ENCODE data around the gene TMEM131.
"Not testable (repeated sequence)": the region's sequence is repeated elsewhere in the genome, so short reads cannot be mapped to it uniquely, and the experiment has no call there.

The TMEM131 gene

DNA sequence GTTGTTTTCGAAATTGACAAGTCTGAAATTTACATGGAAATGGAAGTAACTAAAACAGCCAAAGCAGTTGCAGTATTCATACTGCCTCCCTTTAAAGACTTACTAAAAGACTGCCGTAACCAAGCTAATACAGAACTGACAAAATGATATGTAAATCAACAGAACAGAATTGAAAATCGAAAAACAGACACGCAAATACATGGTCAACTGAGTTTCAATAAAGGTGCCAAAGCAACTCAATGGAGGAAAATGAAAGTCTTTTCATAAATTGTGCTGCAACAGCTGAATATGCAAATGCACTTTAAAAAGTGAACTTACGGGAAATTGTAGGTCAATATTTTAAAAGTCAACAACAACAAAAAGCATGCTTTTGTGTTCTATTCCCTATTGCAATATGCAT is 34.2 kb downstream of the TMEM131 start:
- no peaks in the 10 kb centered on the region for H3K27me3 ChIP-seq (ENCODE audit: insufficient read depth, poor library complexity, severe bottlenecking)
- no peak overlapping the region for H3K4me3 ChIP-seq (replicated peaks; ENCODE audit: insufficient read depth, low read length)
- no peak for DNase-seq (ENCODE audit: low read depth in 1 of 2, low spot score in 1 of 2)
- no peak overlapping the region for H3K27ac ChIP-seq (replicated peaks)
- TF ChIP-seq POLR2AphosphoS5 (IDR thresholded peaks at IDR 0.05; ENCODE audit: low read depth), result no peak
- no peak for TF ChIP-seq GABPA (IDR thresholded peaks at IDR 0.05; ENCODE audit: low read depth)
- TF ChIP-seq, protein P1, sequence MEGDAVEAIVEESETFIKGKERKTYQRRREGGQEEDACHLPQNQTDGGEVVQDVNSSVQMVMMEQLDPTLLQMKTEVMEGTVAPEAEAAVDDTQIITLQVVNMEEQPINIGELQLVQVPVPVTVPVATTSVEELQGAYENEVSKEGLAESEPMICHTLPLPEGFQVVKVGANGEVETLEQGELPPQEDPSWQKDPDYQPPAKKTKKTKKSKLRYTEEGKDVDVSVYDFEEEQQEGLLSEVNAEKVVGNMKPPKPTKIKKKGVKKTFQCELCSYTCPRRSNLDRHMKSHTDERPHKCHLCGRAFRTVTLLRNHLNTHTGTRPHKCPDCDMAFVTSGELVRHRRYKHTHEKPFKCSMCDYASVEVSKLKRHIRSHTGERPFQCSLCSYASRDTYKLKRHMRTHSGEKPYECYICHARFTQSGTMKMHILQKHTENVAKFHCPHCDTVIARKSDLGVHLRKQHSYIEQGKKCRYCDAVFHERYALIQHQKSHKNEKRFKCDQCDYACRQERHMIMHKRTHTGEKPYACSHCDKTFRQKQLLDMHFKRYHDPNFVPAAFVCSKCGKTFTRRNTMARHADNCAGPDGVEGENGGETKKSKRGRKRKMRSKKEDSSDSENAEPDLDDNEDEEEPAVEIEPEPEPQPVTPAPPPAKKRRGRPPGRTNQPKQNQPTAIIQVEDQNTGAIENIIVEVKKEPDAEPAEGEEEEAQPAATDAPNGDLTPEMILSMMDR (IDR thresholded peaks at IDR 0.05; ENCODE audit: insufficient read depth, low read length), result no peak

DNA sequence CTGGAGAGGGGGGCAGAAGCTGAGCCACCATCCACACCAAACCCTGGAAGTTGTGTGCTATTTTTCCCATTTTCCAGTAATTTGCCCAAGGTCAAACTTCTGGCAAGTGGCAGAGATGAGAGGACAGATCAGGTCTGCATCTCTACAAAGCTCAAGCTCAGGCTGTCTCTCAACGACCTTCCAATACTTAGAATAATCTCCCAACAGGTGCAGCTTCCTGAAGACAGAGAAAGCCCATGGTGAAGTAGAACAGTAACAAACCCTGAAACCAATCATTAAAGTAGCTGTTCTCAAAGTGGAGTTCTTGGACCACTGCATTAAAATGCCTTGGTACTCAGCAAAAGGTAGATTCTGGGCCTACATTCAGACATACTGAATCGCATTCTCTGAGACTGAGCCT is 37.6 kb downstream of the TMEM131 start:
- no peak for DNase-seq (ENCODE audit: low read depth in 1 of 2, low spot score in 1 of 2)
- Histone ChIP-seq H3K4me3 (replicated peaks; ENCODE audit: insufficient read depth, low read length) (no peak overlapping the region), H3K27me3 (ENCODE audit: insufficient read depth, poor library complexity, severe bottlenecking) (no peaks in the 10 kb centered on the region), H3K27ac (replicated peaks) (no peak overlapping the region)
- no peak for TF ChIP-seq GABPA (IDR thresholded peaks at IDR 0.05; ENCODE audit: low read depth)
- TF ChIP-seq, protein P1 (IDR thresholded peaks at IDR 0.05; ENCODE audit: insufficient read depth, low read length), result no peak
- TF ChIP-seq, protein P2, sequence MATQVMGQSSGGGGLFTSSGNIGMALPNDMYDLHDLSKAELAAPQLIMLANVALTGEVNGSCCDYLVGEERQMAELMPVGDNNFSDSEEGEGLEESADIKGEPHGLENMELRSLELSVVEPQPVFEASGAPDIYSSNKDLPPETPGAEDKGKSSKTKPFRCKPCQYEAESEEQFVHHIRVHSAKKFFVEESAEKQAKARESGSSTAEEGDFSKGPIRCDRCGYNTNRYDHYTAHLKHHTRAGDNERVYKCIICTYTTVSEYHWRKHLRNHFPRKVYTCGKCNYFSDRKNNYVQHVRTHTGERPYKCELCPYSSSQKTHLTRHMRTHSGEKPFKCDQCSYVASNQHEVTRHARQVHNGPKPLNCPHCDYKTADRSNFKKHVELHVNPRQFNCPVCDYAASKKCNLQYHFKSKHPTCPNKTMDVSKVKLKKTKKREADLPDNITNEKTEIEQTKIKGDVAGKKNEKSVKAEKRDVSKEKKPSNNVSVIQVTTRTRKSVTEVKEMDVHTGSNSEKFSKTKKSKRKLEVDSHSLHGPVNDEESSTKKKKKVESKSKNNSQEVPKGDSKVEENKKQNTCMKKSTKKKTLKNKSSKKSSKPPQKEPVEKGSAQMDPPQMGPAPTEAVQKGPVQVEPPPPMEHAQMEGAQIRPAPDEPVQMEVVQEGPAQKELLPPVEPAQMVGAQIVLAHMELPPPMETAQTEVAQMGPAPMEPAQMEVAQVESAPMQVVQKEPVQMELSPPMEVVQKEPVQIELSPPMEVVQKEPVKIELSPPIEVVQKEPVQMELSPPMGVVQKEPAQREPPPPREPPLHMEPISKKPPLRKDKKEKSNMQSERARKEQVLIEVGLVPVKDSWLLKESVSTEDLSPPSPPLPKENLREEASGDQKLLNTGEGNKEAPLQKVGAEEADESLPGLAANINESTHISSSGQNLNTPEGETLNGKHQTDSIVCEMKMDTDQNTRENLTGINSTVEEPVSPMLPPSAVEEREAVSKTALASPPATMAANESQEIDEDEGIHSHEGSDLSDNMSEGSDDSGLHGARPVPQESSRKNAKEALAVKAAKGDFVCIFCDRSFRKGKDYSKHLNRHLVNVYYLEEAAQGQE (IDR thresholded peaks at IDR 0.05; ENCODE audit: insufficient replicate concordance, low read depth), result no peak
- no peak for TF ChIP-seq POLR2AphosphoS5 (IDR thresholded peaks at IDR 0.05; ENCODE audit: low read depth)
- TF ChIP-seq SPI1 (IDR thresholded peaks at IDR 0.05; ENCODE audit: borderline replicate concordance, low read depth), result no peak

DNA sequence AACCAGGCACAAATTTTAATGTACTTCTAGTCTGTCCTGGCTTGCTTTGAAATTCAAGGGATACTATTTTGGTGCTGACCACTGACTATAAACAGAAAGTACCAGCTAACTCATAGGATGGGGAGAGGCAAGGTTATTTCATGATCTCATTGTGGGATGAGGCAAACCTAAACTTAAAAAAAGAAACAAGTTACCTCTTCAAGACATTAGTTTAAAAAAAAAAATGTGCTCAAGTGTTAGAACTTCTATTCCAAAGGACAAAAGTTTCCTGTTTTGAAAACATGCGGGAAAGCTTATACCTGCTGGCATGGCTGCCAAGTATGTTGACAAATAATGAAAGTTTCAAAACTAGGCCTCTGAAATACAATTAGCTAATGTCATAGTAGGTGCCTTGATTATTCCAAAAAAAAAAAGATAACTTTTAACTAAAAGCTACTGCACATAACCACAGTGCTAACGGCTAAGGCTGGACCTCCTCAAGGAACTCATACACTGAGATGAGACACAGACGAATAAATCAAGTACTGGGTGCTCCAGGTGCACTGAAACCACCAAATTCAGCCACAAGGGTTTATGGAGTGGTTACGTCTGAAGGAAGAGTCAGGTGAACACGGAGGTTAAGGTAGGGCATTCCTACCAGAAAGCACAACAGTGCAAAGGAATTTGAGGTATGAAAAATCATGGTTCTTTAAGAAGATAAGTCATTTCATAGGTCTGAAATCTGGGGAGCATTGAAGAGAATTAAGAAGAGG is 38.1 kb downstream of the TMEM131 start:
- Histone ChIP-seq H3K4me3 (replicated peaks; ENCODE audit: insufficient read depth, low read length) (no peak overlapping the region), H3K27me3 (ENCODE audit: insufficient read depth, poor library complexity, severe bottlenecking) (no peaks in the 10 kb centered on the region), H3K27ac (replicated peaks) (no peak overlapping the region)
- TF ChIP-seq, protein P2 (IDR thresholded peaks at IDR 0.05; ENCODE audit: insufficient replicate concordance, low read depth), result no peak
- TF ChIP-seq, protein P1 (IDR thresholded peaks at IDR 0.05; ENCODE audit: insufficient read depth, low read length), result no peak
- no peak for TF ChIP-seq GABPA (IDR thresholded peaks at IDR 0.05; ENCODE audit: low read depth)
- TF ChIP-seq SPI1 (IDR thresholded peaks at IDR 0.05; ENCODE audit: borderline replicate concordance, low read depth), result no peak
- no peak for TF ChIP-seq POLR2AphosphoS5 (IDR thresholded peaks at IDR 0.05; ENCODE audit: low read depth)
- DNase-seq (ENCODE audit: low read depth in 1 of 2, low spot score in 1 of 2), result no peak

DNA sequence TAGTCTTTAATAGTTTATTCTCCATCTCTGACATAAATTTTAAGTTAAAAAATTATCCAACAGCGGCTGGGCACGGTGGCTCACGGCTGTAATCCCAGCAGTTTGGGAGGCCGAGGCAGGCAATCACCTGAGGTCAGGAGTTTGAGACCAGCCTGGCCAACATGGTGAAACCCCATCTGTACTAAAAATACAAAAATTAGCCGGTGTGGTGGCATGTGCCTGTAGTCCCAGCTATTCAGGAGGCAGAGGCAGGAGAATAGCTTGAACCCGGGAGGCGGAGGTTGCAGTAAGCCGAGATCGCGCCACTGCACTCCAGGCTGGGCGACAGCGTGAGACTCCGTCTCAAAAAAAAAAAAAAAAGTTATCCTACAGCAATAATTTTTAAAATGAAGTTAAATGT is 39.0 kb downstream of the TMEM131 start:
- not testable (repeated sequence) for H3K27me3 ChIP-seq (ENCODE audit: insufficient read depth, poor library complexity, severe bottlenecking); H3K4me3 ChIP-seq (replicated peaks; ENCODE audit: insufficient read depth, low read length); DNase-seq (ENCODE audit: low read depth in 1 of 2, low spot score in 1 of 2); H3K27ac ChIP-seq (replicated peaks)

Measured in HL-60 (cell line).